ENCODE measurements around the gene YIF1B.

Gene YIF1B

DNA sequence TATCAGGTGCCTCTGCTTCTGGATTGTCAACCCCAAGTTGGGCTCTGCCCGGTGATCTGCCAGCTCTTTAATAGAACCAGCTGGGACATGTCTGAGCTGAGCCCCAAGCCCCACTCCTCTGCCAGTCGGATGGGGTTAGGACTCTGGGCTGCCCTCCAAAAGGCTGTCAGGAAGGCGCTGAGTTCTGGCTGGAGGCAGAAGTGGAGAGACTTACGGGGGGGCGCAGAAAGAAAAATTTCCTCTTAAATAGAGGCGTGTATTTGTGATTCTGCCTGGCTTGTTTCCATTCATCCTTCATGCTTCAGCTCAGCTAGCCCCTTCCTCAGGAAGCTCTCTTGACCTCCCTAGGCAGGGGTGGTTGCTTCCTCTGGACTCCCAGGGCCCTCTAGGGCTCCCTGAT lies 2.9 kb upstream of the YIF1B start:
- no peak for ATAC-seq
- TF ChIP-seq CSDC2 (CRISPR knock-in tag; IDR thresholded peaks at IDR 0.05) (no peak), PPARA (CRISPR knock-in tag; IDR thresholded peaks at IDR 0.05; ENCODE audit: borderline replicate concordance) (no peak), ESRRG (CRISPR knock-in tag; IDR thresholded peaks at IDR 0.05) (no peak), RARB (CRISPR knock-in tag; IDR thresholded peaks at IDR 0.05) (no peak), TCF4 (CRISPR knock-in tag; IDR thresholded peaks at IDR 0.05; ENCODE audit: borderline replicate concordance) (no peak), BACH2 (CRISPR knock-in tag; IDR thresholded peaks at IDR 0.05; ENCODE audit: borderline replicate concordance) (no peak), ZC3H10 (CRISPR knock-in tag; IDR thresholded peaks at IDR 0.05) (no peak), ZFP3 (CRISPR knock-in tag; IDR thresholded peaks at IDR 0.05) (no peak), ZNF565 (CRISPR knock-in tag; conservative IDR thresholded peaks at IDR 0.05; ENCODE audit: low read depth) (no peak), ZNF70 (CRISPR knock-in tag; IDR thresholded peaks at IDR 0.05) (no peak), OSR1 (CRISPR knock-in tag; IDR thresholded peaks at IDR 0.05) (no peak), GLIS3 (CRISPR knock-in tag; IDR thresholded peaks at IDR 0.05) (no peak), ISL1 (CRISPR knock-in tag; IDR thresholded peaks at IDR 0.05) (no peak), TOX (CRISPR knock-in tag; IDR thresholded peaks at IDR 0.05; ENCODE audit: borderline replicate concordance) (no peak)
- TF ChIP-seq, protein P1, sequence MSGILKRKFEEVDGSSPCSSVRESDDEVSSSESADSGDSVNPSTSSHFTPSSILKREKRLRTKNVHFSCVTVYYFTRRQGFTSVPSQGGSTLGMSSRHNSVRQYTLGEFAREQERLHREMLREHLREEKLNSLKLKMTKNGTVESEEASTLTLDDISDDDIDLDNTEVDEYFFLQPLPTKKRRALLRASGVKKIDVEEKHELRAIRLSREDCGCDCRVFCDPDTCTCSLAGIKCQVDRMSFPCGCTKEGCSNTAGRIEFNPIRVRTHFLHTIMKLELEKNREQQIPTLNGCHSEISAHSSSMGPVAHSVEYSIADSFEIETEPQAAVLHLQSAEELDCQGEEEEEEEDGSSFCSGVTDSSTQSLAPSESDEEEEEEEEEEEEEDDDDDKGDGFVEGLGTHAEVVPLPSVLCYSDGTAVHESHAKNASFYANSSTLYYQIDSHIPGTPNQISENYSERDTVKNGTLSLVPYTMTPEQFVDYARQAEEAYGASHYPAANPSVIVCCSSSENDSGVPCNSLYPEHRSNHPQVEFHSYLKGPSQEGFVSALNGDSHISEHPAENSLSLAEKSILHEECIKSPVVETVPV (CRISPR knock-in tag; IDR thresholded peaks at IDR 0.05): no peak
- TF ChIP-seq, protein P2, sequence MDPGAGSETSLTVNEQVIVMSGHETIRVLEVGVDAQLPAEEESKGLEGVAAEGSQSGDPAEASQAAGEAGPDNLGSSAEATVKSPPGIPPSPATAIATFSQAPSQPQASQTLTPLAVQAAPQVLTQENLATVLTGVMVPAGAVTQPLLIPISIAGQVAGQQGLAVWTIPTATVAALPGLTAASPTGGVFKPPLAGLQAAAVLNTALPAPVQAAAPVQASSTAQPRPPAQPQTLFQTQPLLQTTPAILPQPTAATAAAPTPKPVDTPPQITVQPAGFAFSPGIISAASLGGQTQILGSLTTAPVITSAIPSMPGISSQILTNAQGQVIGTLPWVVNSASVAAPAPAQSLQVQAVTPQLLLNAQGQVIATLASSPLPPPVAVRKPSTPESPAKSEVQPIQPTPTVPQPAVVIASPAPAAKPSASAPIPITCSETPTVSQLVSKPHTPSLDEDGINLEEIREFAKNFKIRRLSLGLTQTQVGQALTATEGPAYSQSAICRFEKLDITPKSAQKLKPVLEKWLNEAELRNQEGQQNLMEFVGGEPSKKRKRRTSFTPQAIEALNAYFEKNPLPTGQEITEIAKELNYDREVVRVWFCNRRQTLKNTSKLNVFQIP (CRISPR knock-in tag; IDR thresholded peaks at IDR 0.05; ENCODE audit: borderline replicate concordance, low read depth): no peak
- TF ChIP-seq, protein P3, sequence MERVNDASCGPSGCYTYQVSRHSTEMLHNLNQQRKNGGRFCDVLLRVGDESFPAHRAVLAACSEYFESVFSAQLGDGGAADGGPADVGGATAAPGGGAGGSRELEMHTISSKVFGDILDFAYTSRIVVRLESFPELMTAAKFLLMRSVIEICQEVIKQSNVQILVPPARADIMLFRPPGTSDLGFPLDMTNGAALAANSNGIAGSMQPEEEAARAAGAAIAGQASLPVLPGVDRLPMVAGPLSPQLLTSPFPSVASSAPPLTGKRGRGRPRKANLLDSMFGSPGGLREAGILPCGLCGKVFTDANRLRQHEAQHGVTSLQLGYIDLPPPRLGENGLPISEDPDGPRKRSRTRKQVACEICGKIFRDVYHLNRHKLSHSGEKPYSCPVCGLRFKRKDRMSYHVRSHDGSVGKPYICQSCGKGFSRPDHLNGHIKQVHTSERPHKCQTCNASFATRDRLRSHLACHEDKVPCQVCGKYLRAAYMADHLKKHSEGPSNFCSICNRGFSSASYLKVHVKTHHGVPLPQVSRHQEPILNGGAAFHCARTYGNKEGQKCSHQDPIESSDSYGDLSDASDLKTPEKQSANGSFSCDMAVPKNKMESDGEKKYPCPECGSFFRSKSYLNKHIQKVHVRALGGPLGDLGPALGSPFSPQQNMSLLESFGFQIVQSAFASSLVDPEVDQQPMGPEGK (CRISPR knock-in tag; IDR thresholded peaks at IDR 0.05; ENCODE audit: borderline replicate concordance): no peak
- TF ChIP-seq, protein P4, sequence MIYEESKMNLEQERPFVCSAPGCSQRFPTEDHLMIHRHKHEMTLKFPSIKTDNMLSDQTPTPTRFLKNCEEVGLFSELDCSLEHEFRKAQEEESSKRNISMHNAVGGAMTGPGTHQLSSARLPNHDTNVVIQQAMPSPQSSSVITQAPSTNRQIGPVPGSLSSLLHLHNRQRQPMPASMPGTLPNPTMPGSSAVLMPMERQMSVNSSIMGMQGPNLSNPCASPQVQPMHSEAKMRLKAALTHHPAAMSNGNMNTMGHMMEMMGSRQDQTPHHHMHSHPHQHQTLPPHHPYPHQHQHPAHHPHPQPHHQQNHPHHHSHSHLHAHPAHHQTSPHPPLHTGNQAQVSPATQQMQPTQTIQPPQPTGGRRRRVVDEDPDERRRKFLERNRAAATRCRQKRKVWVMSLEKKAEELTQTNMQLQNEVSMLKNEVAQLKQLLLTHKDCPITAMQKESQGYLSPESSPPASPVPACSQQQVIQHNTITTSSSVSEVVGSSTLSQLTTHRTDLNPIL (CRISPR knock-in tag; IDR thresholded peaks at IDR 0.05; ENCODE audit: low read depth): no peak
- TF ChIP-seq, protein P5, sequence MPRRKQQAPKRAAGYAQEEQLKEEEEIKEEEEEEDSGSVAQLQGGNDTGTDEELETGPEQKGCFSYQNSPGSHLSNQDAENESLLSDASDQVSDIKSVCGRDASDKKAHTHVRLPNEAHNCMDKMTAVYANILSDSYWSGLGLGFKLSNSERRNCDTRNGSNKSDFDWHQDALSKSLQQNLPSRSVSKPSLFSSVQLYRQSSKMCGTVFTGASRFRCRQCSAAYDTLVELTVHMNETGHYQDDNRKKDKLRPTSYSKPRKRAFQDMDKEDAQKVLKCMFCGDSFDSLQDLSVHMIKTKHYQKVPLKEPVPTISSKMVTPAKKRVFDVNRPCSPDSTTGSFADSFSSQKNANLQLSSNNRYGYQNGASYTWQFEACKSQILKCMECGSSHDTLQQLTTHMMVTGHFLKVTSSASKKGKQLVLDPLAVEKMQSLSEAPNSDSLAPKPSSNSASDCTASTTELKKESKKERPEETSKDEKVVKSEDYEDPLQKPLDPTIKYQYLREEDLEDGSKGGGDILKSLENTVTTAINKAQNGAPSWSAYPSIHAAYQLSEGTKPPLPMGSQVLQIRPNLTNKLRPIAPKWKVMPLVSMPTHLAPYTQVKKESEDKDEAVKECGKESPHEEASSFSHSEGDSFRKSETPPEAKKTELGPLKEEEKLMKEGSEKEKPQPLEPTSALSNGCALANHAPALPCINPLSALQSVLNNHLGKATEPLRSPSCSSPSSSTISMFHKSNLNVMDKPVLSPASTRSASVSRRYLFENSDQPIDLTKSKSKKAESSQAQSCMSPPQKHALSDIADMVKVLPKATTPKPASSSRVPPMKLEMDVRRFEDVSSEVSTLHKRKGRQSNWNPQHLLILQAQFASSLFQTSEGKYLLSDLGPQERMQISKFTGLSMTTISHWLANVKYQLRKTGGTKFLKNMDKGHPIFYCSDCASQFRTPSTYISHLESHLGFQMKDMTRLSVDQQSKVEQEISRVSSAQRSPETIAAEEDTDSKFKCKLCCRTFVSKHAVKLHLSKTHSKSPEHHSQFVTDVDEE (CRISPR knock-in tag; IDR thresholded peaks at IDR 0.05): no peak

DNA sequence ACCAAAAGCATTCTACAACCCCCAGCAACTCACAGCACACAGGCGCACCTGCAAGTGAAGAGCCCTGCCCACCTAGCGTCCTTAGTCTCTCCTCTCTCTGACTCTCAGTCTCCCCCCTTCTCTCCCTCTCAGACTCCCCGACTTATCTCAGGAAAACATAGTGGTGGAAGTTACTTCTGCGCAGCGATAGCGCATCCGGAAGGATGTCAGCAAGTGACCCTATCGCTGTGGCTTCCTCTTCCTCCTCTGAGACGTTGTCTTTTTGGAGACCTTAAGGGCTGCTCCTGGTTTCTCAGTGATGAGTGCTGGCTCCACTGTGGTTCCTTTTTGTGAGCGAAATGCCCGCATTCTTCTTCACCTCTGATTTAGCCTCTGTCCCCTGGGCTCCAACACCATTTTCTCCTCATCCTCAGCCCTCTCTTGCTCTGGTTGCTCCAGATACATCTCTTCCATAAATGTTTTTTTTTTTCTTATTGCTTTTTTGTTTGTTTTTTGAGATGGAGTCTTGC lies 1.4 kb upstream of the YIF1B start:
- no peak for ATAC-seq

More for the DNA sequence above, 1.4 kb upstream of the YIF1B start:
- TF ChIP-seq ZC3H10 (CRISPR knock-in tag; IDR thresholded peaks at IDR 0.05) (no peak), ZNF565 (CRISPR knock-in tag; conservative IDR thresholded peaks at IDR 0.05; ENCODE audit: low read depth) (no peak), OSR1 (CRISPR knock-in tag; IDR thresholded peaks at IDR 0.05) (no peak), ESRRG (CRISPR knock-in tag; IDR thresholded peaks at IDR 0.05) (no peak), ZFP30 (CRISPR knock-in tag; IDR thresholded peaks at IDR 0.05) (no peak), RARB (CRISPR knock-in tag; IDR thresholded peaks at IDR 0.05) (no peak), ZFP3 (CRISPR knock-in tag; IDR thresholded peaks at IDR 0.05) (no peak), ZNF8 (CRISPR knock-in tag; IDR thresholded peaks at IDR 0.05) (no peak), TOX (CRISPR knock-in tag; IDR thresholded peaks at IDR 0.05; ENCODE audit: borderline replicate concordance) (no peak), ARNTL (CRISPR knock-in tag; IDR thresholded peaks at IDR 0.05; ENCODE audit: borderline replicate concordance, low read depth) (no peak), SNAI2 (CRISPR knock-in tag; IDR thresholded peaks at IDR 0.05) (no peak)
- TF ChIP-seq, protein P3 (CRISPR knock-in tag; IDR thresholded peaks at IDR 0.05; ENCODE audit: borderline replicate concordance): no peak
- TF ChIP-seq, protein P1 (CRISPR knock-in tag; IDR thresholded peaks at IDR 0.05): no peak
- TF ChIP-seq, protein P5 (CRISPR knock-in tag; IDR thresholded peaks at IDR 0.05): no peak
